GM12878 (cell line): ENCODE results near the gene ANKRD37. TPM values are rescaled to one million over a fixed set of nuclear protein-coding genes. Genes with fewer than 3 reads are reported as not detected.
A peak's percentile ranks its signal among the peaks of the same experiment; 100 is the strongest.

Source experiments
- ATF2 ChIP-seq: IDR thresholded peaks from 2 replicates; pipeline ENCODE4 v1.6.1; 2012; ENCODE audit warnings: low read length, inconsistent platforms
- BCLAF1 ChIP-seq: fragments of 450-650 bp; IDR thresholded peaks from 2 replicates; pipeline ENCODE4 v1.6.1; 2017; ENCODE audit warnings: antibody characterized with exemption, mild to moderate bottlenecking, moderate library complexity
- BMI1 ChIP-seq: fragments of 450-650 bp; IDR thresholded peaks from 2 replicates; pipeline ENCODE4 v1.6.1; 2016; ENCODE audit warnings: mild to moderate bottlenecking, moderate library complexity, borderline replicate concordance
- EP300 ChIP-seq, 2 experiments: fragments of 150-350 bp in 1 of 2; IDR thresholded peaks; 2 replicates each; pipeline ENCODE4 v1.6.1; 2011 to 2012; ENCODE audit warnings: low read depth in 2 of 2, low read length in 2 of 2, borderline replicate concordance in 1 of 2, improper control_type of control experiment in 1 of 2, inconsistent platforms in 1 of 2; ENCODE audit not compliant: control insufficient read depth in 1 of 2
- HDAC6 ChIP-seq: fragments of 200-600 bp; sonication (generic); IDR thresholded peaks from one replicate; pipeline ENCODE4 v1.8.0; 2017; ENCODE audit warnings: antibody characterized with exemption; ENCODE audit not compliant: unreplicated experiment
- IKZF1 ChIP-seq: fragments of 450-650 bp; conservative IDR thresholded peaks from 2 replicates; pipeline ENCODE4 v1.6.1; 2017; ENCODE audit warnings: antibody characterized with exemption, mild to moderate bottlenecking
- KDM1A ChIP-seq: fragments of 200-600 bp; sonication (generic); IDR thresholded peaks from 2 replicates; pipeline ENCODE4 v1.6.1; 2016; ENCODE audit warnings: borderline replicate concordance
- KLF5 ChIP-seq: fragments of 450-650 bp; IDR thresholded peaks from 2 replicates; pipeline ENCODE4 v1.6.1; 2014; ENCODE audit warnings: mild to moderate bottlenecking; ENCODE audit not compliant: partially characterized antibody
- MAX ChIP-seq: IDR thresholded peaks from 2 replicates; pipeline ENCODE4 v1.6.1; 2012; ENCODE audit warnings: low read depth, low read length, improper control_type of control experiment
- MLLT1 ChIP-seq: fragments of 450-650 bp; IDR thresholded peaks from 2 replicates; pipeline ENCODE4 v1.6.1; 2016; ENCODE audit warnings: mild to moderate bottlenecking
- MYC ChIP-seq: IDR thresholded peaks from 2 replicates; pipeline ENCODE4 v1.6.1; 2011; ENCODE audit warnings: mild to moderate bottlenecking, low read length, moderate library complexity, inconsistent platforms; ENCODE audit not compliant: insufficient read depth, insufficient replicate concordance, insufficient read length, severe bottlenecking
- NFYA ChIP-seq: IDR thresholded peaks from 2 replicates; pipeline ENCODE4 v1.6.1; 2011; ENCODE audit warnings: low read depth, mild to moderate bottlenecking, low read length, improper control_type of control experiment, borderline replicate concordance
- NFYB ChIP-seq: IDR thresholded peaks from 2 replicates; pipeline ENCODE4 v1.6.1; 2011; ENCODE audit warnings: low read depth, mild to moderate bottlenecking, low read length, improper control_type of control experiment, moderate library complexity; ENCODE audit not compliant: insufficient read depth
- RAD51 ChIP-seq: fragments of 450-650 bp; IDR thresholded peaks from 2 replicates; pipeline ENCODE4 v1.6.1; 2016; ENCODE audit warnings: moderate library complexity, mild to moderate bottlenecking, inconsistent platforms
- REST ChIP-seq: IDR thresholded peaks from 2 replicates; pipeline ENCODE4 v1.6.1; 2012; ENCODE audit warnings: mild to moderate bottlenecking, low read depth, low read length
- SMARCA5 ChIP-seq: fragments of 450-650 bp; IDR thresholded peaks from 2 replicates; pipeline ENCODE4 v1.6.1; 2017; ENCODE audit warnings: mild to moderate bottlenecking
- SP1 ChIP-seq: IDR thresholded peaks from one replicate; pipeline ENCODE4 v1.6.1; 2011; ENCODE audit warnings: low read depth, low read length
- SPI1 ChIP-seq: IDR thresholded peaks from 2 replicates; pipeline ENCODE4 v1.6.1; 2011; ENCODE audit warnings: low read depth, mild to moderate bottlenecking, low read length, moderate library complexity, borderline replicate concordance; ENCODE audit not compliant: insufficient read depth
- TCF7 ChIP-seq: IDR thresholded peaks from 2 replicates; pipeline ENCODE4 v1.6.1; 2014; ENCODE audit warnings: antibody characterized with exemption, borderline replicate concordance
- ZSCAN29 ChIP-seq: fragments of 450-650 bp; IDR thresholded peaks from 2 replicates; pipeline ENCODE4 v1.6.1; 2017; ENCODE audit warnings: mild to moderate bottlenecking, moderate library complexity
- polyA plus RNA-seq, 11 experiments: library from polyadenylated mRNA; depleted of rRNA in 4 of 11; unstranded in 6 of 11; stranded (reverse) in 5 of 11; fragments of >200 nt; fragmentation: Nextera tagmentation in 4 of 11; fragmentation: Illumina TruSeq in 1 of 11; extraction: Ambion mirVana in 4 of 11; extraction: Trizol in 1 of 11; gene quantifications; 1 replicate in 1 of 11; 2 replicates in 10 of 11; pipeline versions ENCODE4 v1.2.1 to v1.2.3, GENCODE V29; 2011 to 2016; ENCODE audit warnings: inconsistent platforms in 2 of 11, missing spikeins in 2 of 11, low read depth in 1 of 11
- total RNA-seq, 4 experiments: library from RNA; depleted of rRNA in 3 of 4; stranded (reverse); fragments of >200 nt in 3 of 4; fragmentation: Illumina TruSeq in 1 of 4; extraction: Trizol in 1 of 4; gene quantifications; 2 replicates each; pipeline versions ENCODE4 v1.2.1 to v1.2.3, GENCODE V29; 2013 to 2021

The ANKRD37 gene
- total and polyA plus RNA-seq, 10 of the 15 experiments (the other 5 are each of a cell fraction or from before 2014, with no cell fraction given): 10.6 to 67.9 (median 24.2) TPM

GRCh38 chr4:185425647-185426352 lies 29.2 kb downstream of the ANKRD37 start, which contains the start of gene UFSP2 (continued):
- peak; percentile 58 for TF ChIP-seq HDAC6
- no peak for TF ChIP-seq RAD51
- no peak for TF ChIP-seq SPI1
- no peak for TF ChIP-seq MYC
- TF ChIP-seq ZSCAN29: no peak
- TF ChIP-seq BMI1: peak; percentile 97
- TF ChIP-seq REST: no peak
- peak; percentile 82 for TF ChIP-seq SP1
- TF ChIP-seq NFYB: no peak
- peak; percentile 99 for TF ChIP-seq KLF5
- TF ChIP-seq BCLAF1: peak; percentile 97
- TF ChIP-seq NFYA: no peak
- TF ChIP-seq MAX: peak; percentile 94
- peak; percentile 57; the same call in 1 of the 2 replicates for TF ChIP-seq ATF2
- TF ChIP-seq SMARCA5: no peak
- peak in 1 of 2 experiments; percentile 50; a peak in 1 of 4 replicates for TF ChIP-seq EP300 (IDR thresholded peaks at IDR 0.05; ENCODE audit: borderline replicate concordance in 1 of 2, control insufficient read depth in 1 of 2, low read depth in 2 of 2, low read length in 2 of 2)
- TF ChIP-seq TCF7: no peak
- TF ChIP-seq MLLT1: peak; percentile 48
- peak; percentile 98 for TF ChIP-seq IKZF1
- TF ChIP-seq KDM1A: no peak
